Erythroblast (primary cell): ENCODE results near the gene ST6GAL1.

ENCODE experiments used
- GATA1 ChIP-seq: IDR thresholded peaks from 2 replicates; pipeline ENCODE4 v1.6.1; 2011; ENCODE audit warnings: low read depth, mild to moderate bottlenecking, control low read depth, low read length, moderate library complexity
- POLR2A ChIP-seq: IDR thresholded peaks from 2 replicates; pipeline ENCODE4 v1.6.1; 2011; ENCODE audit warnings: mild to moderate bottlenecking, low read length

DNA sequence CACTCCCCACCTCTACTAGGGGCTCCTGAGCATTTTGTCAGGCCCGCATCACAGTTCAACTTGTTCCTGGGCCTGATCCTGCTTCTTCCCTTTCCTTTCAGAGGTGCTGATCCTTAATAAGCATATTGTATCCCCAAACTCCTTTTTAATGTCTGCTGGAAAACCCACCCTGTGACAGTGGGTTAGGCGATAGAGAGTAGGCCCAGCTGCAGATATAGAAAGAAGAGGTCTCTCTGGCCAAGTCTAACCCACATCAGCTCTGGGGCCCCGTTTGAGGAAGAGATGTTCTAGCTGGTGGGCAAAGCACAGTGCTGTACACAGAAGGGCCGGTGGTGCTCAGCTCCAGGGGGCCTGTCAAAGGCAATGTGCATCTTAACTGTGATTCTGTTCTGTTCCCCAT lies 34.3 kb upstream of the ST6GAL1 start:
- TF ChIP-seq POLR2A (no peak), GATA1 (no peak)
